ENCODE results near the gene ANKS1A.

Gene ANKS1A

GRCh38 chr6:35069262-35069661 lies 180.2 kb downstream of the ANKS1A start:
- no peaks in the 10 kb centered on the region for H3K9me3 Mint-ChIP-seq
- H3K4me3 Mint-ChIP-seq = no peak overlapping the region
- CTCF ChIA-PET = no interaction called here
- DNase-seq = no peak
- H3K4me1 Mint-ChIP-seq = no peaks in the 10 kb centered on the region
- H3K36me3 Mint-ChIP-seq = no peaks in the 10 kb centered on the region
- H3K27me3 Mint-ChIP-seq = no peaks in the 10 kb centered on the region
- H3K27ac Mint-ChIP-seq = no peak overlapping the region

GRCh38 chr6:35070111-35070510 lies 181.1 kb downstream of the ANKS1A start:
- CTCF ChIA-PET = no interaction called here
- H3K4me3 Mint-ChIP-seq = no peak overlapping the region
- no peaks in the 10 kb centered on the region for H3K36me3 Mint-ChIP-seq
- no peak for DNase-seq
- no peaks in the 10 kb centered on the region for H3K9me3 Mint-ChIP-seq
- H3K27ac Mint-ChIP-seq = no peak overlapping the region
- no peaks in the 10 kb centered on the region for H3K4me1 Mint-ChIP-seq
- no peaks in the 10 kb centered on the region for H3K27me3 Mint-ChIP-seq

- H3K4me1 Mint-ChIP-seq = no peaks in the 10 kb centered on the region
Observed at GRCh38 chr6:35071347-35071994, 182.4 kb downstream of the ANKS1A start.

DNA sequence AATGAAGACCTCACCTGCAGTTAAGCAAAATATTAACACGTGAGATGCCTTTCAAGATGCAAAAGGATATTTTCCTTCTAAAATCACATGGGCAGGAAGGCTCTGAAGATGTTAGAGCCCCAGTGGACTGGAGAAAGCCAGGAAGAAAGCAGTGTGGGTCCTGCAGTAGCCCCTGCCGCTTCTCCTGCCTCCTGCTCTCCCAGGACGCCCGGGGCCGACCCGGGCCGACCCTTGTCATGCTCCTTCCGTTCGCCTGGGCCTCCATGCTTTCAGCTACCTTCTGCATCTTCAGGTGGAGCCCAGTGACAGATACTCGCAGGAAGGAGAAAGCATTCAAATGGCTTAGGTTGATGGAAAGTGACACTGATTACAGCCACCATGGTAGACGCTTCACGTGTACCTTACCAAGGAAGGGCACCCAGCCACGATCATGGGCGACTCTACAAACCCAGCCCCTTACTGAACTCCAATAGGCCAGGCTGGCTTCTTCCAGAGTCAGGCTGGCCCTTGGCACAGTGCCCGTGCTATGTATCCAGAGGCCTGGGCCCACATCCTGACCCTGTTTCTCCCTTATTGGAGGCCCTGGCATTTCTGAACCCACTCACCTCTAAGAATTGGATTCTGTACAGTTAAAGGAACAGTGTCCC lies 183.1 kb downstream of the ANKS1A start:
- H3K27me3 Mint-ChIP-seq = no peaks in the 10 kb centered on the region
- no peaks in the 10 kb centered on the region for H3K4me1 Mint-ChIP-seq
- H3K36me3 Mint-ChIP-seq = no peaks in the 10 kb centered on the region
- CTCF ChIA-PET = no interaction called here
- no peaks in the 10 kb centered on the region for H3K9me3 Mint-ChIP-seq
- no peak overlapping the region for H3K4me3 Mint-ChIP-seq
- no peak for DNase-seq
- no peak overlapping the region for H3K27ac Mint-ChIP-seq

More at GRCh38 chr6:35071347-35071994, 182.4 kb downstream of the ANKS1A start:
- no peak overlapping the region for H3K27ac Mint-ChIP-seq
- no peaks in the 10 kb centered on the region for H3K27me3 Mint-ChIP-seq
- CTCF ChIA-PET = no interaction called here
- DNase-seq = no peak
- H3K4me3 Mint-ChIP-seq = no peak overlapping the region
- no peaks in the 10 kb centered on the region for H3K9me3 Mint-ChIP-seq
- no peaks in the 10 kb centered on the region for H3K36me3 Mint-ChIP-seq

GRCh38 chr6:35072698-35073055 lies 183.6 kb downstream of the ANKS1A start:
- DNase-seq = no peak
- H3K4me1 Mint-ChIP-seq = no peaks in the 10 kb centered on the region
- CTCF ChIA-PET = no interaction called here

DNA sequence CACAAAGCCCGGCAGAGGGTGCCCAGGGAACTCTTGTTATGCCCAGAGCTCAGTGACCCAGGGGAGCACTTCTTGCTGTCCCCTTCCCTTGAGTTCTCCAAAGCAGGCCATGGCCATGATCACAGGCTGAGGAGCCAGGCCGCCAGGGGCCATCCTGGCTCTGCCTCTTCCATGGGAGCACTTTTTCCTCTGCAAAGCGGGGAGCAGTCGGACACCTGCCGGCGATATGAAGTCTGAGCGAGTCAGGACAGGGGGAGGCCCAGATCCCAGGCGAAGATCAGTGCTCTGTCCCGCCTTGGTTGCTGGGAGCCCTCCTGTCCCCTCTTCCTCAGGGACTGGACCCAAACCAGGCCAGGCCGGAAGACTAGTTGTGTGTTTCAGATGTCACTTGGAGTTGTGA lies 184.2 kb downstream of the ANKS1A start:
- H3K27me3 Mint-ChIP-seq = no peaks in the 10 kb centered on the region

More at GRCh38 chr6:35072698-35073055, 183.6 kb downstream of the ANKS1A start:
- Mint-ChIP-seq H3K27me3 (no peaks in the 10 kb centered on the region), H3K4me3 (no peak overlapping the region), H3K27ac (no peak overlapping the region), H3K36me3 (no peaks in the 10 kb centered on the region), H3K9me3 (no peaks in the 10 kb centered on the region)

DNA sequence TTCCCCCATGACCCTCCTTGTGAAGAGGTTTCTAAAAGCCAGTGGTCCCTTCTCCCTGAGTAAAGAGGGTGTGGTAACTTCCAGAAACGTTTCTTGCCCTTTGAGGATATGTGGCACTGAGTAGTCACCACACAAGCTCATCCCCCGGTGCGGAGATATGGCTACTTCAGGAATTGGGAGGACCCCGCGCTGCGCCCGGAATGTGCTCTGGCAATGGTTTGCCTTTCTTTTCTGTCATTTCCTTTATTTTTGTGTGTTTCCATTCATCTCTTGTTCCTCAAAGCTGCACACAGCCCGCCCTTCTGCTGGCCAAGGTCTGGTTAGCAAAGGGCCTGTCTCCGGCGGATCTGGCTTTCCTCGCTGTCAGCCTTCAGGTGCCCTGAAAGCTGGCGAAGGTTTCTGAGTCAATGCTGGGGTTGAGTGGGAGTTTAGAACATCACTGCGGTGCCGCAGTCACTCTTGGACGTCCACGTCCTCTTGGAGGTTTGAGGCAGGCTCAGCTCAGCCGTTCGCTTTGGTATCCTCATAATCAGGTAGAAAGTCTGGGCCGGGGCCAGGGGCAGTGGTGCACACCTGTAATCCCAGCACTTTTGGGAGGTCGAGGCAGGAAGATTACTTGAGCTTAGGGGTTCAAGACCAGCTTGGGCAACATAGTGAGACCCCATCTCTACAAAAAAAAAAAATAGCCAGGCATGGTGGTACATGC lies 184.9 kb downstream of the ANKS1A start:
- Mint-ChIP-seq H3K9me3 (no peaks in the 10 kb centered on the region), H3K36me3 (no peaks in the 10 kb centered on the region), H3K27me3 (no peaks in the 10 kb centered on the region), H3K27ac (no peak overlapping the region), H3K4me1 (no peaks in the 10 kb centered on the region), H3K4me3 (no peak overlapping the region)
- CTCF ChIA-PET = no interaction called here
- DNase-seq = no peak

More for the DNA sequence above, 184.2 kb downstream of the ANKS1A start:
- no peak for DNase-seq
- H3K4me1 Mint-ChIP-seq = no peaks in the 10 kb centered on the region
- H3K9me3 Mint-ChIP-seq = no peaks in the 10 kb centered on the region
- no peak overlapping the region for H3K27ac Mint-ChIP-seq
- no peak overlapping the region for H3K4me3 Mint-ChIP-seq
- CTCF ChIA-PET = no interaction called here
- no peaks in the 10 kb centered on the region for H3K36me3 Mint-ChIP-seq

DNA sequence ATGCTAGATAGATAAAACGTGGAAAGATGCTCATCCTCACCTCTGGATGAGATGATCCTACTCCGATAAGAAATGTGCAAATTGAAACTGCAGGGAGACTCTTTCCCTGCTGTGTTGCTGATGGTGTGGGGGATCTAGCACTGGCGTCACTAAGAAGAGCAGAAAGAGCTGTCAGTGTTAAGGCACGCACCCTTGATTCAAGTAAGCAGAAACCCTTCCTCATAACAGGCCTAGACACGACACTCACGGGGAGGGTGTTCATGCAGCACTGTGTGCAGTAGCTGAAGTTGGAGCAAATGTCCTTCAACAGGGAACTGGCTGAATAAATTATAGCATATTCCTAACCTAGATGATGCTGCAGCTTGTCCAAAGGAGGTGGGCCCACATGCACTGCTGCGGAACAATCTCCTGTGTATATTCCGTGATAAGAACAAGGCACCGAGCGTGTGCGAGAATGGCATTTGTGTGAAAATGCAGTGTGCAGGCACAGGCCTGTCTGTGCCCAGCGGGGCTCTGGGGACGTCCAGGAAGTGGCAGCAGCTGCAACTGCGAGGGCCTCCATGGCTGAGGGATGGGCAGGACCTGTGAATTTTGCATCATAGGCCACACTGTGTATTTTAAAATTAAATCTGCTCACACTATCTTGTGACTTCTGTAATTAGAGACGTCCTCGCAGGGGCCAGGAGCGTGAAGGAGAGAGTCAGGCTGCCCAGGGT lies 188.1 kb downstream of the ANKS1A start:
- no peaks in the 10 kb centered on the region for H3K4me1 Mint-ChIP-seq
- CTCF ChIA-PET = no interaction called here
- DNase-seq = no peak
- H3K9me3 Mint-ChIP-seq = no peaks in the 10 kb centered on the region
- H3K27me3 Mint-ChIP-seq = no peaks in the 10 kb centered on the region
- H3K4me3 Mint-ChIP-seq = no peak overlapping the region
- no peaks in the 10 kb centered on the region for H3K36me3 Mint-ChIP-seq
- H3K27ac Mint-ChIP-seq = no peak overlapping the region

- no peak for DNase-seq
- no peak overlapping the region for H3K4me3 Mint-ChIP-seq
Observed at GRCh38 chr6:35077713-35078105, 188.7 kb downstream of the ANKS1A start.

GRCh38 chr6:35078226-35078850 lies 189.3 kb downstream of the ANKS1A start:
- H3K9me3 Mint-ChIP-seq = no peaks in the 10 kb centered on the region
- H3K4me3 Mint-ChIP-seq = no peak overlapping the region
- CTCF ChIA-PET = no interaction called here
- H3K27ac Mint-ChIP-seq = no peak overlapping the region
- H3K36me3 Mint-ChIP-seq = no peaks in the 10 kb centered on the region
- DNase-seq = no peak
- no peaks in the 10 kb centered on the region for H3K27me3 Mint-ChIP-seq
- no peaks in the 10 kb centered on the region for H3K4me1 Mint-ChIP-seq

More at GRCh38 chr6:35077713-35078105, 188.7 kb downstream of the ANKS1A start:
- Mint-ChIP-seq H3K36me3 (no peaks in the 10 kb centered on the region), H3K4me1 (no peaks in the 10 kb centered on the region), H3K27me3 (no peaks in the 10 kb centered on the region), H3K9me3 (no peaks in the 10 kb centered on the region), H3K27ac (no peak overlapping the region)
- CTCF ChIA-PET = no interaction called here

DNA sequence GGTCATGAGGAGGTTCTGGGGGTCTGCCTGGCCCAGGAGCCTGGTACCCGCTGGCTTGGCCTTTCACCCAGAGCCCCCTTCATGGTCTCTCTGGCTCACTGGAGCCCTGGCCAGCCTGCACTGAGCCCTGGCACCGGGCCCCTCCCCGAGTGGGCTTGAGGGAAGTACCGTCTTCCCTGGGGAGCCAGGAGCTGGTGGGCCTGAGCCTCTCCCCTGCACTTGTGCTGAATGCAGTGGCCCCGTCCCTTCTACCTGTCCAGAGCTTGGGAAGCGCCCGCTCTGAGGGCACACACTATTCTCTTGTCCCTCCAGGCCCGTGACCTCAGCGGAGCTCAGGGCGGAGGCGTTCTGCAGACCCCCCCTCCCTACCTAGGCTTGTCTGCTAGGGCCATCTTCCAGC lies 189.8 kb downstream of the ANKS1A start:
- DNase-seq = no peak
- H3K9me3 Mint-ChIP-seq = no peaks in the 10 kb centered on the region
- H3K4me3 Mint-ChIP-seq = no peak overlapping the region
- no peaks in the 10 kb centered on the region for H3K27me3 Mint-ChIP-seq
- CTCF ChIA-PET = no interaction called here
- H3K27ac Mint-ChIP-seq = no peak overlapping the region
- no peaks in the 10 kb centered on the region for H3K4me1 Mint-ChIP-seq
- no peaks in the 10 kb centered on the region for H3K36me3 Mint-ChIP-seq

- no peak overlapping the region for H3K27ac Mint-ChIP-seq
- H3K4me3 Mint-ChIP-seq = no peak overlapping the region
- H3K9me3 Mint-ChIP-seq = no peaks in the 10 kb centered on the region
- no peaks in the 10 kb centered on the region for H3K27me3 Mint-ChIP-seq
- H3K36me3 Mint-ChIP-seq = no peaks in the 10 kb centered on the region
- no peak for DNase-seq
- H3K4me1 Mint-ChIP-seq = no peaks in the 10 kb centered on the region
- CTCF ChIA-PET = no interaction called here
Observed at GRCh38 chr6:35079311-35080000, 190.4 kb downstream of the ANKS1A start.

DNA sequence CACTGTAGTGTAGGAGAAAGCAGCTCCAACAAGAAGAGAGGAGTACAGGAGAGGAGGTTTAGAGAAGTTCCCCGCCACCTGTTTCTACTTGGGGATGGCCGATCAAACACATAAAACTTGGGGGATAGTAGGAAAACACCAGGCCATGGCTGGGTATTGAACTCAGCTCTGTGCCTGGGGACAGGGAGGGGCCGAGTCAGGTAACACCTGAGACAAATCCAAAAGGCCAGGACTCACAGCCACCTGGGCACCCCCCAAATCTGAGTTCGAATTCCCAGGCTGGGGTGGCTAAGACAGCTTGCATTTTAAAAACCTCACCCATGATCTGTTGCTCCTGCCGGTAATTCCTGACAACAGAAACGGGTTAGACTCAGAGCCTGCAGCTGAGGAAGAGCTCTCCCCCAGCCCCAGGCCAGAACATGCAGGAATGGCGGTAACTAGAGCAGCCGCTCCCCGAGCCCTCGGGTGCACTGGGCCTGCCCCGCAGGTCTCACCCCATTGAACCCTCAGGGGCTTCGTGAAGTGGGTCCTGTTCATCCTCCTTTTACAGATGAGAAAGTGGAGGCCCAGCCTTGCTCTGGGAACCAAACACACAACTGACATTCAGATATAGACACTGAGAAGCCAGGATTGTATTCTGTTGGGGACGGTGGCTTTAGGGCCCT lies 191.1 kb downstream of the ANKS1A start:
- H3K9me3 Mint-ChIP-seq = no peaks in the 10 kb centered on the region
- no peaks in the 10 kb centered on the region for H3K27me3 Mint-ChIP-seq
- no peak overlapping the region for H3K4me3 Mint-ChIP-seq
- no peak overlapping the region for H3K27ac Mint-ChIP-seq
- H3K4me1 Mint-ChIP-seq = no peaks in the 10 kb centered on the region
- no peaks in the 10 kb centered on the region for H3K36me3 Mint-ChIP-seq
- CTCF ChIA-PET = no interaction called here
- DNase-seq = no peak
